GM18511 (cell line): ENCODE measurements around the gene CNDP1.

Experiments
- ATAC-seq: cut with Tn5 transposase; IDR thresholded peaks from one replicate; pipeline ENCODE4 v1.9.1; 2021; ENCODE audit warnings: mild to moderate bottlenecking, moderate library complexity; ENCODE audit not compliant: unreplicated experiment

CNDP1 gene

GRCh38 chr18:74506448-74507084 lies 27.7 kb upstream of the CNDP1 start:
- ATAC-seq = no peak

- ATAC-seq = no peak
Measured at GRCh38 chr18:74507097-74507881, 27.0 kb upstream of the CNDP1 start.

GRCh38 chr18:74507927-74508326 lies 26.4 kb upstream of the CNDP1 start:
- ATAC-seq = no peak

GRCh38 chr18:74508366-74508765 lies 25.9 kb upstream of the CNDP1 start:
- ATAC-seq = no peak

GRCh38 chr18:74508821-74509225 lies 25.5 kb upstream of the CNDP1 start:
- no peak for ATAC-seq

DNA sequence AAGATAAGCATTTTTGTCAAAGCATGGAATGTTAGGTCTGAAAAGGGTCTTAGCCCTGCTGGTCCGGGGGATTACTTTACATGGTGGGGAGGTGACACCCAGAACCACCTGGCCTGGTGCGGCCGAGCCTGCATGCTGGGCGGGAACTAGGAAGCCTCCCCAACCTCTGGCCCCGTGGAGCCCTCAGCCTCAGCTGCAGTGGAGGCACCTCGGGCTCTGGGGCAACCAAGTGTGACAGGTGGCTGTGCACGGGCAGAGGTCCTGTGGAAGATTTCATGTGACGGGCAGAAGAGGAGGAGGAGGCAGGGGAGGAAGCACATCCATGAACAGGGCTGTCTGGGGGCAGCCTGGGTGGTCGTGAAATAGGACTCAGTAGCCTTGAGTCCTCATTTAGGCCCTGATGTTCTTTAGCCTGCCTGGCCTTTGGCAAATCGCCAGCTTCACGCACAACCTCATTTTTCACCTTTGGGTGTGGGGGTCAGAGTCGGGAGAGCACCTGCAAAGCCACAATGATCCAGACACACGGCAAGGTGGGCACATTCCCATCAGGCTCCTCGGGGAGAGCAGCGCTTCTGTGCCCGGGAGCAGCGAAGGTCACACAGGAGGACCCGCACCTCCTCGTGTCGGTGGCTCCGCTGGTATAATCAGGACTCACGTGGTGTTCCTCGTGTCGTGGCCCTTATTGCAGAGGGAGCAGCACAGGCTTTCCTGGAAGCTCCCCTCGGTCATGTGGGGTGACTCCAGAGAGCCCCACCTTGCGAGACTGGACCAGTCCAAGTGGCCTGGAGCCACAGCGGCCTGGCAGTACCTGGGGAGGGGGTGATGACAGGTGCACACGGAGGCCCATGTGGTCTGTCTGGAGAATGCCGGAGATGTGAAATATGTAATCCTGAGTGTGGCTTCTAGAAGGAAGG lies 24.2 kb upstream of the CNDP1 start:
- no peak for ATAC-seq

- no peak for ATAC-seq
Measured at GRCh38 chr18:74510770-74511095, 23.6 kb upstream of the CNDP1 start.

DNA sequence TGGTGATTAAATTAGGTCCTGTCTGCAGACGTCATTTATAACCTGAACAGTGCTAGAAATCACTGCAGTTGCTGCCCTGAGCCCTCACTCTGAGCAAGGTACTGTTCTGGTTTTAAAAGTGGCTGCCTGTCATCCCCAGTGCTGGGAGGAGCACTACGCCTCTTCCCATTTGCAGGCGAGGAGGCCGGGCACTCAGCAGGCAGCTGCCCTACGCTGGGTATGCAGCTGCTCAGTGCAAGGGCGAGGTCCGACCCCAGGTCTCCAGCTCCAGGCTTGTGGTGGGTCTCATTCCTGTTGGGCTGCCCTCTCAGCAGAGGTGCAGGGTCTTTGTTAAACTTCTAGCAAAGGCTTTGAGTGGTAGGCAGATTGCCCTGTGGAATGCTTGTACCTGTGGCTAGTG lies 22.5 kb upstream of the CNDP1 start:
- ATAC-seq = no peak

- ATAC-seq = no peak
Measured at GRCh38 chr18:74512321-74513053, 21.8 kb upstream of the CNDP1 start.

- no peak for ATAC-seq
Measured at GRCh38 chr18:74513149-74513882, 21.0 kb upstream of the CNDP1 start.

DNA sequence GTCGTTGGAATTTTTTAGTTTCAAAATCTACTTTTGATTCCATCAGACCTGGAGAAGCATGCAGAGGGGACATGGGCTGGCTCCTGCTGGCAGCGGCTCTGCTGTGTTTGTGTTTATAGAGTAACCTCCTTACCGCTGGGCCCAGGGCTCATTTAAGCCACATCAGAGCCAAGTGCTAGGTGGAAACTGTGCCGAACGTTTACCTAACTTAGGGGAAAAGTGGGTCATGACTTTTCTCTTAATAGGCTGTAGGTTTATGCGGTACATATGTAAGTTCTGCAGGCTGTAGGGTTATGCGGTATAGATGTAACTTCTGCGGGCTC lies 20.5 kb upstream of the CNDP1 start:
- ATAC-seq = no peak

DNA sequence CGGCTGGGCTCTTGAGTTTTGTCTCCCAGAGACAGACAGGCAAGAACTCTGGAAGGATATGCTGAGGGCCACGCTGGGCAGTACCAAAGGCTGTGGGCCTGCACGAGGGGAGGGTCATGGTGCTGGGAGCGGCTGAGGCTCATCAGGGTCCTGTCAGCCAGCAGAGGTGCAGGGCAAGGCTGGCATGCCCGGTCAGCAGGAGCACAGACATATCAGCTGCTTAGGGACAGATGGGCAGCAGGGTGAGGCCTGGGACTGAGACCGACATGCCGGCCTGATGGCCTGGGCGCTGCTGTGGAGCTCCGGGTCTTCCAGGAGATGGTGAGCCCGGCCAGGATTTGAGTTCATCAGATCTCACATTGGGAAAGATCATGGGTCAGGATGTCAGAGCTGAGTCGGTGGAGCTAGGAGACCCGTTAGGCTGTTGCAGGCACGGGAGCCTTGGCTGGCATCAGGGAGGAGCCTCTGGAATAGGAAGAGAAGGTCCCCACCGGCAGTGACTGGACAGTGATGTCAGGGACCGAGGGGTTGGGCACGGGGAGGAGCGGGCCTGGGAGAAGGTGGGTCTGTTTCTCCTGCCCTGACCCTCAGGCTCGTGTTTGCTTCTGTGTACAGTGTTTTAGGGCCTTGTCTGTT lies 19.3 kb upstream of the CNDP1 start:
- no peak for ATAC-seq

DNA sequence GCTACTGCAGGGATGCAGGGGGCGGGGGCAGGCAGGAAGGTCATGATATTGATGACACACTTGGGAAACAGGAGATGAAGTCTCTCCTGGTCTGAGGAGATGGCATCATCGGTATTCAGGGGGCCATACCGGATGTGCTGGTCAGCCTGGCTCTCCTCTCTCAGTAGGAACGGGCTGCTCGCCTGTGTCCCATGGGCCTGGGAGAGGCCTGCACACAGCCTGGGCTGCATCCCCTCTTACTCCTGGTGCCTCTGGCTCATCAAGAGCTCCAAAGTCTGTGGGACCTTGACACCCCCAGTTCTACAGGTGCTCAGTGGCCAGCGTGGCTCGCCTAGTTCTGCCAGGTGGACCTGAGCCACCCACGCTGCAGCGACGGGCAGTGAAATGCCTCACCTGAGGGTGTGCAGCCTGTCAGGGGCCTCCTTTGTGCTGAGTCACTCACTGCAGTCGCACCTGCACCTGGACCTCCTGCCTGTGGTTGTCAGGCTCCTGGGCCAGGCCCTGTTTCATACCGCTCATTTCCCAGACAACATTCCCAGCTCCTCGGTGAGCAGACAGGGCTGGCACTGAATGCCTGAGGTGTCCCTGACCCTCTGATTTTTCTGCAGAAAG lies 18.6 kb upstream of the CNDP1 start:
- ATAC-seq = no peak

- ATAC-seq = no peak
Measured at GRCh38 chr18:74516271-74517235, 17.7 kb upstream of the CNDP1 start.

GRCh38 chr18:74517236-74517630 lies 17.1 kb upstream of the CNDP1 start:
- ATAC-seq = no peak

DNA sequence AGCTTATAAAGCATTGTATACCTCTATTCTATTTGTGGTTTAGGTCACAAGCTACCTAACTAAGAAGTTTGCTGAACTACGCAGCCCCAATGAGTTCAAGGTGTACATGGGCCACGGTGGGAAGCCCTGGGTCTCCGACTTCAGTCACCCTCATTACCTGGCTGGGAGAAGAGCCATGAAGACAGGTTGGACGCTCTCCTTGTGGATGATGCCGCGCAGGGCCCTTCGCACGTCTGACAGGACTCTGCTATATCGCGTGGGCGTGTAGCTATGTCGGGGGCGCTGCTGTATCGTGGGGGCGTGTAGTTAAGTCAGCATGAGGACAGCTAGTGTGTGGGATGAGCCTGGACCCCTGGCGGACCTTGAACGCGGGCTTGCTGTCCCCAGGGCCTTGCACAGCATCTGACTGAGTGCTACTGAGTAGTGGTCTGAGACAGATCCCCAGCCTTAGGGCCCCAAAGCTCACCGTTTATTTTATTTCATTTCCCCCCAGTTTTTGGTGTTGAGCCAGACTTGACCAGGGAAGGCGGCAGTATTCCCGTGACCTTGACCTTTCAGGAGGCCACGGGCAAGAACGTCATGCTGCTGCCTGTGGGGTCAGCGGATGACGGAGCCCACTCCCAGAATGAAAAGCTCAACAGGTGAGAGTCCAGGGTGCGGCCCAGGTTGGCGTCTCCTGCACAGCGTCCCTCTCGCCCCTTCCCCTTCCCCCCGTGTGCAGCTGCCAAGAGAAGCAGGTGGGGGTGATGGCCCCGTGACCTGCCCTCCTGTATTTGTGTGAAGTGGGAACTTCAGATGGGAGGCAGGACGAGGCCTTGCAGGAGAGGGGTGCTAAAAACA lies 15.6 kb upstream of the CNDP1 start:
- no peak for ATAC-seq

DNA sequence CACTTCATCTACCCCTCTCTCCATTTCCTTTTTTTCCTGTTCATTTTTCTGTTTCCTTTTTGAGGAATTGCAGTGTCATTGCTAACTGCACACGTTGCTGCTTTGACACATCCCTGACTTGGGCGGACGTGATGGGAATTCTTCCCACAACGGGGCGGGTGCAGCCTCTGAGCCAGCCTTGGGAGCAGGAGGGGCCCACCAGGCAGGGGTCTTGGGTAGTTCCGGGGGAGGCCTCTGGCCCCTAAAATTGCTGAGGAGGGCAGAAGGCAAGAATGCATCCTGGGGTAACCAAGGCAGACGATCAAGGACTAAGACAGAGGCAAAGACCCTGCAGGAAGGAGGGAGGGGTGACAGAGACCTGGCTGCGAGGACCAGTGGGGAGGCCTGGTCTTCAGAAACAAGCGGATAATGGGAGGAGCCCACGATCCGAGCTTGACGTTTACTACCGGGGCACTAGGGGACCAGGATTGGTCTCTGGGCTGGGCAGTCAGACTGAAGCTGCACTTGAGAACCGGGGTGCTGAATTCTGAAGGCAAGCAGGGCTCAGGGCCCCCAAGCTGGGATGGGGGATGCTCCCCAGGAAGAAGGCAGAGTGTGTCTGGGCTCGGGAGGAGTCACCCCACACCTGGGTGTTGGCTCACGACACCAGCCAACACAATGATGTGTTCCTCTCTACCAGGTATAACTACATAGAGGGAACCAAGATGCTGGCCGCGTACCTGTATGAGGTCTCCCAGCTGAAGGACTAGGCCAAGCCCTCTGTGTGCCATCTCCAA lies 14.8 kb upstream of the CNDP1 start:
- ATAC-seq = no peak
